Neural cell (in vitro differentiated cells): ENCODE data around the gene KHDC3L. TPM values are rescaled to one million over a fixed set of nuclear protein-coding genes. Genes with fewer than 3 reads are reported as not detected.

Source experiments
- H2AFZ ChIP-seq: fragments of 200-600, 300-800 bp; sonication (generic), shearing (Covaris generic); 2 replicates; pipeline ENCODE4 v1.6.0; 2014; ENCODE audit warnings: low read depth, mild to moderate bottlenecking, antibody characterized with exemption, low read length, moderate library complexity
- H3F3A ChIP-seq: fragments of 200-600 bp; shearing (Covaris generic); 2 replicates; pipeline ENCODE4 v1.6.1; 2016; ENCODE audit warnings: mild to moderate bottlenecking, moderate library complexity, mixed read lengths, antibody characterized with exemption, low read length; ENCODE audit not compliant: insufficient read depth, poor library complexity, severe bottlenecking
- H3K27ac ChIP-seq: fragments of 200-600, 300-800 bp; sonication (generic), shearing (Covaris generic); 2 replicates; pipeline ENCODE4 v1.5.1; 2014; ENCODE audit warnings: mild to moderate bottlenecking, low read length, moderate library complexity
- H3K27me3 ChIP-seq: fragments of 300-800, 200-600 bp; sonication (generic), shearing (Covaris generic); 2 replicates; pipeline ENCODE4 v1.6.0; 2014; ENCODE audit warnings: mild to moderate bottlenecking, low read depth, low read length, moderate library complexity; ENCODE audit not compliant: insufficient read depth
- H3K36me3 ChIP-seq: fragments of 300-800, 200-600 bp; sonication (generic), shearing (Covaris generic); 2 replicates; pipeline ENCODE4 v1.5.1; 2014; ENCODE audit warnings: mild to moderate bottlenecking, antibody characterized with exemption, low read length, moderate library complexity; ENCODE audit not compliant: insufficient read depth
- H3K4me2 ChIP-seq: fragments of 300-800, 200-600 bp; sonication (generic), shearing (Covaris generic); 2 replicates; pipeline ENCODE4 v1.6.0; 2014; ENCODE audit warnings: mild to moderate bottlenecking, low read length
- H3K4me3 ChIP-seq: fragments of 300-800, 200-600 bp; sonication (generic), shearing (Covaris generic); 2 replicates; pipeline ENCODE4 v1.5.1; 2014; ENCODE audit warnings: mild to moderate bottlenecking, low read length, moderate library complexity
- H3K79me2 ChIP-seq: fragments of 200-600 bp; shearing (Covaris generic); replicated peaks from 2 replicates; pipeline ENCODE4 v1.6.0; 2014; ENCODE audit warnings: mild to moderate bottlenecking, low read length, moderate library complexity; ENCODE audit not compliant: insufficient read depth
- H3K9ac ChIP-seq: fragments of 300-800, 200-600 bp; sonication (generic), shearing (Covaris generic); 2 replicates; pipeline ENCODE4 v1.6.1; 2016; ENCODE audit warnings: mild to moderate bottlenecking, low read length, mixed read lengths
- H3K9me2 ChIP-seq: fragments of 200-600 bp; shearing (Covaris generic); 2 replicates; pipeline ENCODE4 v1.6.1; 2016; ENCODE audit warnings: mild to moderate bottlenecking, low read length, mixed read lengths; ENCODE audit not compliant: insufficient read depth
- H3K9me3 ChIP-seq: fragments of 200-600, 300-800 bp; sonication (generic), shearing (Covaris generic); 2 replicates; pipeline ENCODE4 v1.6.1; 2016; ENCODE audit warnings: mild to moderate bottlenecking, mixed run types, low read length, moderate library complexity, mixed read lengths
- H4K20me1 ChIP-seq: fragments of 200-600 bp; shearing (Covaris generic); 2 replicates; pipeline ENCODE4 v1.6.1; 2016; ENCODE audit warnings: mild to moderate bottlenecking, mixed run types; ENCODE audit not compliant: insufficient read depth
- CTCF ChIP-seq: fragments of 450-650 bp; IDR thresholded peaks from 2 replicates; pipeline ENCODE4 v1.5.1; 2014; ENCODE audit warnings: antibody characterized with exemption, mild to moderate bottlenecking, moderate library complexity; ENCODE audit not compliant: poor library complexity, severe bottlenecking
- EP300 ChIP-seq: fragments of 450-650 bp; conservative IDR thresholded peaks from 2 replicates; pipeline ENCODE4 v1.6.1; 2014; ENCODE audit warnings: antibody characterized with exemption, mild to moderate bottlenecking, moderate library complexity; ENCODE audit not compliant: poor library complexity, severe bottlenecking
- EZH2 ChIP-seq: fragments of 200-600, 300-800 bp; shearing (Covaris generic), sonication (generic); IDR thresholded peaks from 2 replicates; pipeline ENCODE4 v1.6.1; 2014; ENCODE audit warnings: antibody characterized with exemption, low read length, borderline replicate concordance, mild to moderate bottlenecking; ENCODE audit not compliant: insufficient read depth, poor library complexity, severe bottlenecking
- MXI1 ChIP-seq: fragments of 450-650 bp; conservative IDR thresholded peaks from 2 replicates; pipeline ENCODE4 v1.6.1; 2014; ENCODE audit warnings: antibody characterized with exemption, mild to moderate bottlenecking; ENCODE audit not compliant: poor library complexity, severe bottlenecking
- POLR2AphosphoS5 ChIP-seq: IDR thresholded peaks from 2 replicates; pipeline ENCODE4 v1.6.1; 2012
- RAD21 ChIP-seq: fragments of 450-650 bp; conservative IDR thresholded peaks from 2 replicates; pipeline ENCODE4 v1.6.1; 2014; ENCODE audit warnings: antibody characterized with exemption, mild to moderate bottlenecking, moderate library complexity
- REST ChIP-seq: IDR thresholded peaks from 2 replicates; pipeline ENCODE4 v1.6.1; 2012; ENCODE audit warnings: borderline replicate concordance
- SMC3 ChIP-seq: fragments of 450-650 bp; conservative IDR thresholded peaks from 2 replicates; pipeline ENCODE4 v1.6.1; 2014; ENCODE audit warnings: antibody characterized with exemption, mild to moderate bottlenecking, moderate library complexity; ENCODE audit not compliant: poor library complexity
- TAF1 ChIP-seq: IDR thresholded peaks from 2 replicates; pipeline ENCODE4 v1.6.1; 2012; ENCODE audit warnings: low read depth
- polyA plus RNA-seq: library from polyadenylated mRNA; depleted of rRNA; stranded (reverse); fragments of >200 nt; gene quantifications from 2 replicates; pipeline ENCODE4 v1.2.3, GENCODE V29; 2014

Gene KHDC3L
- polyA plus RNA-seq, 1 donor from 2014 or later, result not detected

GRCh38 chr6:73364549-73364948 lies 2.1 kb downstream of the KHDC3L start:
- Histone ChIP-seq H3K79me2 (no peaks in the 10 kb centered on the region), H3K4me2 (no peak overlapping the region), H2AFZ (no peak overlapping the region), H3K9me3 (no peaks in the 10 kb centered on the region), H3K9ac (no peak overlapping the region), H3K27ac (no peak overlapping the region), H3K9me2 (no peaks in the 10 kb centered on the region), H3F3A (no peaks in the 10 kb centered on the region), H4K20me1 (no peaks in the 10 kb centered on the region), H3K36me3 (no peaks in the 10 kb centered on the region), H3K4me3 (no peak overlapping the region), H3K27me3 (no peaks in the 10 kb centered on the region)
- TF ChIP-seq MXI1, result no peak
- TF ChIP-seq EZH2, result no peak
- no peak for TF ChIP-seq POLR2AphosphoS5
- TF ChIP-seq EP300, result no peak
- TF ChIP-seq SMC3, result no peak
- no peak for TF ChIP-seq CTCF
- TF ChIP-seq RAD21, result no peak
- no peak for TF ChIP-seq TAF1
- TF ChIP-seq REST, result no peak

- Histone ChIP-seq H3K36me3 (no peaks in the 10 kb centered on the region), H4K20me1 (no peaks in the 10 kb centered on the region), H3K9me3 (no peaks in the 10 kb centered on the region), H3K4me2 (no peak overlapping the region), H3K9ac (no peak overlapping the region), H3F3A (no peaks in the 10 kb centered on the region), H2AFZ (no peak overlapping the region), H3K27ac (no peak overlapping the region), H3K79me2 (no peaks in the 10 kb centered on the region), H3K9me2 (no peaks in the 10 kb centered on the region), H3K4me3 (no peak overlapping the region), H3K27me3 (no peaks in the 10 kb centered on the region)
- TF ChIP-seq REST, result no peak
- TF ChIP-seq EP300, result no peak
- no peak for TF ChIP-seq RAD21
- TF ChIP-seq TAF1, result no peak
- no peak for TF ChIP-seq SMC3
- no peak for TF ChIP-seq POLR2AphosphoS5
Measured at GRCh38 chr6:73367761-73368355, 5.4 kb downstream of the KHDC3L start.
